Naive thymus-derived CD4-positive, alpha-beta T cell (primary cell): Measurements from ENCODE around the gene HOXB7. TPM values are rescaled to one million over a fixed set of nuclear protein-coding genes. Genes with fewer than 3 reads are reported as not detected.

Source experiments
- ATAC-seq: fragments of 150-1000 bp; cut with Tn5 transposase; 2 replicates; pipeline ENCODE4 v1.10.0; 2021; ENCODE audit warnings: mild to moderate bottlenecking, moderate library complexity
- CTCF ChIA-PET: fragments of 350-600 bp; sonication (Branson Sonifier 250); formaldehyde crosslinking; loops from one replicate; lab custom pipeline; 2021; ENCODE audit warnings: antibody characterized with exemption; lab: Charles Lee
- POLR2A ChIA-PET: fragments of 350-600 bp; sonication (Branson Sonifier 250); formaldehyde crosslinking; loops from one replicate; lab custom pipeline; 2021; ENCODE audit warnings: antibody characterized with exemption, inconsistent platforms; lab: Charles Lee
- DNase-seq, 9 donors: peaks; one replicate each; pipeline versions ENCODE4 v3.0.0 to v3.0.0-alpha.2; 2020 to 2022; ENCODE audit warnings: mixed read lengths in 1 of 9
- H3K27ac ChIP-seq: one replicate; pipeline ENCODE4 v1.7.0; 2013; ENCODE audit warnings: mild to moderate bottlenecking, low read depth, low read length, moderate library complexity
- H3K27me3 ChIP-seq, 2 donors: one replicate each; pipeline ENCODE4 v1.7.0; 2013; ENCODE audit warnings: low read length in 2 of 2, mild to moderate bottlenecking in 2 of 2, moderate library complexity in 2 of 2; ENCODE audit not compliant: control insufficient read depth in 2 of 2, insufficient read depth in 2 of 2
- H3K36me3 ChIP-seq, 3 experiments: 1 replicate in 2 of 3; 2 replicates in 1 of 3; pipeline ENCODE4 v1.7.0; 2013; ENCODE audit warnings: low read length in 3 of 3, mild to moderate bottlenecking in 3 of 3, moderate library complexity in 1 of 3; ENCODE audit not compliant: insufficient read depth in 3 of 3, control insufficient read depth in 2 of 3
- H3K4me1 ChIP-seq, 2 donors: one replicate each; pipeline ENCODE4 v1.7.0; 2013; ENCODE audit warnings: low read length in 2 of 2, mild to moderate bottlenecking in 2 of 2, moderate library complexity in 1 of 2; ENCODE audit not compliant: control insufficient read depth in 2 of 2, insufficient read depth in 2 of 2
- H3K4me3 ChIP-seq: 2 replicates; pipeline ENCODE4 v1.7.0; 2013; ENCODE audit warnings: mild to moderate bottlenecking, low read length
- H3K9me3 ChIP-seq, 3 experiments: 1 replicate in 2 of 3; 2 replicates in 1 of 3; pipeline ENCODE4 v1.7.0; 2013; ENCODE audit warnings: low read length in 3 of 3; ENCODE audit not compliant: control insufficient read depth in 2 of 3
- H3K27ac Mint-ChIP-seq, 9 donors: one replicate each; pipeline ENCODE4 v1.8.0; 2020 to 2022; ENCODE audit warnings: mixed read lengths in 9 of 9, mild to moderate bottlenecking in 8 of 9, moderate library complexity in 5 of 9, inconsistent platforms in 2 of 9
- H3K27me3 Mint-ChIP-seq, 5 donors: one replicate each; pipeline ENCODE4 v1.8.0; 2021 to 2022; ENCODE audit warnings: mixed read lengths in 5 of 5, mild to moderate bottlenecking in 1 of 5
- H3K36me3 Mint-ChIP-seq, 5 donors: one replicate each; pipeline ENCODE4 v1.8.0; 2020 to 2022; ENCODE audit warnings: mixed read lengths in 5 of 5, mild to moderate bottlenecking in 3 of 5, inconsistent platforms in 1 of 5
- H3K4me1 Mint-ChIP-seq, 7 donors: one replicate each; pipeline ENCODE4 v1.8.0; 2020 to 2022; ENCODE audit warnings: mixed read lengths in 7 of 7, mild to moderate bottlenecking in 3 of 7, inconsistent platforms in 1 of 7
- H3K4me3 Mint-ChIP-seq, 10 donors: one replicate each; pipeline ENCODE4 v1.8.0; 2020 to 2022; ENCODE audit warnings: mild to moderate bottlenecking in 10 of 10, mixed read lengths in 10 of 10, moderate library complexity in 6 of 10, inconsistent platforms in 2 of 10
- H3K9me3 Mint-ChIP-seq, 11 donors: one replicate each; pipeline ENCODE4 v1.8.0; 2020 to 2022; ENCODE audit warnings: mixed read lengths in 11 of 11, mild to moderate bottlenecking in 4 of 11, inconsistent platforms in 1 of 11, moderate library complexity in 1 of 11
- intact Hi-C, 2 donors: fragments of 100-400 bp; cut with micrococcal nuclease; formaldehyde crosslinking; loops; one replicate each; pipeline ENCODE4 v1.15.1; 2023
- polyA plus RNA-seq, 2 donors: library from polyadenylated mRNA; unstranded; fragments of 300-500 nt; fragmentation: Illumina TruSeq; gene quantifications; one replicate each; pipeline ENCODE4 v1.2.3, GENCODE V29; 2021
- total RNA-seq, 6 experiments: library from RNA in 5 of 6; stranded (reverse) in 5 of 6; gene quantifications; 1 replicate in 5 of 6; 2 replicates in 1 of 6; pipeline ENCODE4 v1.2.3 and lab custom pipeline; 2021 to 2026

The HOXB7 gene
- total and polyA plus RNA-seq, 7 experiments from 2014 or later, result 0.31 TPM; not detected in 6

DNA sequence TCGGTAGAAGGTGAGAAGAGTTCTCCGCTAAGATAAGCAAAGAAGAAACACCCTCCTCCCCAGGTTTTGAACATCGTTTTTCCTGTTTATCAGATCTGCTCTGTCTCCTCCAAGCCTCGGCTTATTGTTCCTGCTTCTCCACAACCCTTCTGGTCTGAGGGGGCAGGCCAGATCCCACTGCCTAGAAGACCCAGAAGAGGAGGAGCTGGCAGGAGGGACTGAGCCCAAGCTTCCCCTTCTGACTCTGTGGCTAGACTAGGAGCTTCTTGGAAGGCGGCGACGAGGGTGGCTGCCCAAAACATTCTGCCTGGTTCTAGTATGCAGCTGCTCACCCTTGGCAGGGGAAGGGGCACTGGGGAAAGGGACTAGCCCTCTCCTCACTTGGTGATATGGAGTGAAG is 12.1 kb downstream of the HOXB7 start:
- Mint-ChIP-seq H3K4me3 (peak overlapping the region; percentile 71 to 88 (median 82)), H3K27ac (no peak overlapping the region), H3K36me3 (peaks cover 0 to 3% (median 0%) of the 10 kb centered on the region in 5 donors), H3K9me3 (no peaks in the 10 kb centered on the region), H3K27me3 (peaks cover 92 to 96% (median 95%) of the 10 kb centered on the region in 5 donors), H3K4me1 (peaks cover 24 to 46% (median 43%) of the 10 kb centered on the region in 7 donors)
- H3K36me3 ChIP-seq, result no peaks in the 10 kb centered on the region
- no peaks in the 10 kb centered on the region for H3K9me3 ChIP-seq
- no peak overlapping the region for H3K27ac ChIP-seq
- no peak for ATAC-seq
- ChIA-PET CTCF (interaction anchor here (0.7 kb wide), 1 partner anchor 20 kb away, joined by 3 read pairs; no protein-coding TSS in a partner anchor), POLR2A (no interaction called here)
- no peak for DNase-seq
- H3K4me3 ChIP-seq, result no peak overlapping the region
- intact Hi-C loops, result loop anchor here in 1 of 2 donors (10.0 kb wide), 1 partner anchor 424 kb away; no protein-coding TSS in a partner anchor
- peaks cover 27 to 62% of the 10 kb centered on the region in 2 donors for H3K27me3 ChIP-seq
- H3K4me1 ChIP-seq, result peaks cover 25 to 29% of the 10 kb centered on the region in 2 donors

DNA sequence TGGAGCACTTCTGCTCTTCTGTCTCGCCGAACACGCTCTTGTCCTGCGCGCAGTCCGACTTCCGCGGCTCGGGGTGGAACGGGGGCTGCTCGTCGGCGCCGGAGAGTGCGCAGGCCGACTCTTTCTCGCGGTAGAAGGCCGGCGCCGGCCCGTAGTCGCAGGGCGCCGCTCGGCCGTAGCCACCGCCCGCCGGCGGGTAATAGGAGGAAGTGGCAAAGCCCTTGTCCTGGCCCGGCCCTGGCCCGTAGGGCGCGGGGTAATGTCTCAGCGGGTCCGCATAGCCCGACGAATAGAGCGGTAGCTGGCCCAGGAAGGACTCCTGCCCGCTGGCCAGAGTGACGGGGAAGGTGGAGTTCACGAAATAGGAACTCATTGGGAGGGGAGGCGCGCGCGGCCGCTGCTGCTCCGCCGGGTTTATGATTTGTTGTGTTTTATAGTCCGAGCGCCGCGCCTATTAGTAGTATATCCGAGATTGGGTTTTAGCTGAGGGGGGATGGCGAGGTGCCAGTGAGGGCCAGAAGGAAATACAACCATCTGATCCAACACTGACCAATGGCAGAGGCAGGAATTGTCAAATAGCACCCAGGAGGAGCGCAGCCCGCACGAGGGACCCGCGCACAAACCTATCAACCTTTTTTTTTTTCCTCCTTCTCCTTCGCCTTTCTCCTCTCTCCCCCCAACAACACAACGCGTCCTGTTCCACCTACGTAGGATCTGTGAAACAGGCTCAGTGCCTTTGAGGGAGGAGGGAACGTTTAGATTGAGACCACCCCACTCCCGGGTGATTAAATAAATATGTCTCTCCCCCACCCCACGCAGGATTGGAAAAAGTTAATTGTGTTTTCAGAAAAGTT is 12.8 kb downstream of the HOXB7 start:
- H3K27ac ChIP-seq, result no peak overlapping the region
- no peaks in the 10 kb centered on the region for H3K36me3 ChIP-seq
- H3K4me1 ChIP-seq, result peaks cover 31 to 33% of the 10 kb centered on the region in 2 donors
- H3K36me3 Mint-ChIP-seq, result peaks cover 0 to 3% (median 0%) of the 10 kb centered on the region in 5 donors
- intact Hi-C loops, result loop anchor here in 1 of 2 donors (10.0 kb wide), 1 partner anchor 423 kb away; no protein-coding TSS in a partner anchor
- H3K27me3 Mint-ChIP-seq, result peaks cover 92 to 96% (median 93%) of the 10 kb centered on the region in 5 donors
- H3K4me3 ChIP-seq, result peak overlapping the region; percentile 53
- H3K9me3 ChIP-seq, result no peaks in the 10 kb centered on the region
- H3K27ac Mint-ChIP-seq, result peak overlapping the region in 2 of 9 donors; percentile 60 to 62
- peaks cover 27 to 62% of the 10 kb centered on the region in 2 donors for H3K27me3 ChIP-seq
- ChIA-PET POLR2A (no interaction called here), CTCF (interaction anchor here (0.7 kb wide), 1 partner anchor 21 kb away, joined by 3 read pairs; no protein-coding TSS in a partner anchor)
- peaks cover 28 to 52% (median 44%) of the 10 kb centered on the region in 7 donors for H3K4me1 Mint-ChIP-seq
- ATAC-seq (peak; percentile 54), DNase-seq (peak in 1 of 9 donors; percentile 60)
- H3K4me3 Mint-ChIP-seq, result peak overlapping the region; percentile 71 to 88 (median 82)
- no peaks in the 10 kb centered on the region for H3K9me3 Mint-ChIP-seq

DNA sequence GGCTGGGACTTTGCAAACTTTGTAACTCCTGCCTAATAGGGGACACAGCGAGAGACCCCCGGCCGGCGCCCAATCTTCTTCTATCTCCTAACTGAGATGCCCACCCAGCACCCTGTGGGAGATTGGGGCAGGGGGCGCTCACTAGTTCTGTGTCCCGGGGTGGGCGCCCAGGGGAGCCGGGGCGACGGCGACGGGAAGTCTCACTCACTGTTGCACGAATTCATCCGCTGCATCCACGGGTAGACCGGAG is 13.4 kb downstream of the HOXB7 start:
- Histone ChIP-seq H3K9me3 (no peaks in the 10 kb centered on the region), H3K27me3 (peaks cover 27 to 62% of the 10 kb centered on the region in 2 donors), H3K4me1 (peaks cover 36 to 38% of the 10 kb centered on the region in 2 donors), H3K36me3 (no peaks in the 10 kb centered on the region), H3K27ac (no peak overlapping the region), H3K4me3 (peak overlapping the region; percentile 53)
- Mint-ChIP-seq H3K9me3 (no peaks in the 10 kb centered on the region), H3K27me3 (peaks cover 92 to 96% (median 93%) of the 10 kb centered on the region in 5 donors), H3K36me3 (peaks cover 0 to 3% (median 0%) of the 10 kb centered on the region in 5 donors), H3K4me3 (peak overlapping the region; percentile 71 to 88 (median 82)), H3K27ac (peak overlapping the region in 2 of 9 donors; percentile 4 to 50), H3K4me1 (peaks cover 34 to 56% (median 47%) of the 10 kb centered on the region in 7 donors)
- ChIA-PET POLR2A (no interaction called here), CTCF (no interaction called here)
- intact Hi-C loops, result loop anchor here in 1 of 2 donors (10.0 kb wide), 1 partner anchor 423 kb away; no protein-coding TSS in a partner anchor
- no peak for DNase-seq
- peak; percentile 2 for ATAC-seq

DNA sequence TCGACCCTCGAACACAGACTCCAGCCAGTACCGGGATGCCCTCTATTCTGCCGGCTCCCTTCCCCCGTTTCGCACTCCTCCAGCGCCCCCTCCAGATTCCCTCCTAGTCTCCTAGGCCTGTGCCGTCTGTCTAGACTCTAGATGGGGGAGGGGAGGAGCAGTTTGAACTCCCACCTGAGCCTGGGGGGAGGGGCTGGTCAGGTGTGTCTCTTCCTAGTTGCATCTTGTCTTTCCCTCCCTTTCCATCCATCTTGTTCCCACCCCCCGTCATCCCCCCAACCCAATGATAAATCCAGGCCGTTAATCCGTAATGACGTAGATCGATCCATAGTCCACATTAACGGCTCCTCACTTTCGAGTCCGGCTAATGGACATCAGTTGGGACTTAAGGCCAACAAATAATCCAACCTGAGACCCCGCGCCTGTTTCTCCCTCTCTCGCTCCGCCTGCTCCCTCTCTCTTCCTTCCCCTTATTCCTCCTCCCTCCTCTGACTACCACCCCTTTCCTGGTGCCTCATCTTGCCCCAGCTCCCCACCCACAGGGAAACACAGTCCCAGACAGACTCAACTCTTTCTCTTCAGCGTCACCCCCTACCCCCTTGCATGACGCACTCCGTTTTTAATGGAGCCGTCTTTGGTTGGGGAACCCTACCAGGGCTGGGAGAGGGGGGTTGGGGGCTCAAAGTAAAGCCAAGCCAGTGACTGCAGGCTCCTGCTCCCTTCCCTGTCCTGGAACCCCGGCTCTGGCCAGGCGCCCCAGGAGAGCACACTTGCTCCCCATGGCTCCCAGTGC is 13.9 kb downstream of the HOXB7 start:
- Histone ChIP-seq H3K36me3 (no peaks in the 10 kb centered on the region), H3K4me3 (peak overlapping the region; percentile 53), H3K9me3 (no peaks in the 10 kb centered on the region), H3K27ac (no peak overlapping the region), H3K4me1 (peaks cover 37 to 40% of the 10 kb centered on the region in 2 donors), H3K27me3 (peaks cover 24 to 62% of the 10 kb centered on the region in 2 donors)
- intact Hi-C loops, result loop anchor here (1.0 to 10.0 kb wide), 2 partner anchors 333 to 422 kb away; no protein-coding TSS in a partner anchor
- DNase-seq (no peak), ATAC-seq (no peak)
- Mint-ChIP-seq H3K4me1 (peaks cover 34 to 60% (median 46%) of the 10 kb centered on the region in 7 donors), H3K36me3 (peaks cover 0 to 3% (median 0%) of the 10 kb centered on the region in 5 donors), H3K9me3 (no peaks in the 10 kb centered on the region), H3K27ac (peak overlapping the region in 3 of 9 donors; percentile 31 to 46 (median 32)), H3K27me3 (peaks cover 92 to 97% (median 93%) of the 10 kb centered on the region in 5 donors), H3K4me3 (peak overlapping the region; percentile 71 to 90 (median 84))
- POLR2A ChIA-PET, result interaction anchor here (0.7 kb wide), 1 partner anchor 221 kb away, joined by 3 read pairs; no protein-coding TSS in a partner anchor
- CTCF ChIA-PET, result interaction anchor here (0.6 to 1.0 kb wide), 3 partner anchors 16 to 373 kb away, joined by 3 to 4 read pairs (median 3); no protein-coding TSS in a partner anchor

DNA sequence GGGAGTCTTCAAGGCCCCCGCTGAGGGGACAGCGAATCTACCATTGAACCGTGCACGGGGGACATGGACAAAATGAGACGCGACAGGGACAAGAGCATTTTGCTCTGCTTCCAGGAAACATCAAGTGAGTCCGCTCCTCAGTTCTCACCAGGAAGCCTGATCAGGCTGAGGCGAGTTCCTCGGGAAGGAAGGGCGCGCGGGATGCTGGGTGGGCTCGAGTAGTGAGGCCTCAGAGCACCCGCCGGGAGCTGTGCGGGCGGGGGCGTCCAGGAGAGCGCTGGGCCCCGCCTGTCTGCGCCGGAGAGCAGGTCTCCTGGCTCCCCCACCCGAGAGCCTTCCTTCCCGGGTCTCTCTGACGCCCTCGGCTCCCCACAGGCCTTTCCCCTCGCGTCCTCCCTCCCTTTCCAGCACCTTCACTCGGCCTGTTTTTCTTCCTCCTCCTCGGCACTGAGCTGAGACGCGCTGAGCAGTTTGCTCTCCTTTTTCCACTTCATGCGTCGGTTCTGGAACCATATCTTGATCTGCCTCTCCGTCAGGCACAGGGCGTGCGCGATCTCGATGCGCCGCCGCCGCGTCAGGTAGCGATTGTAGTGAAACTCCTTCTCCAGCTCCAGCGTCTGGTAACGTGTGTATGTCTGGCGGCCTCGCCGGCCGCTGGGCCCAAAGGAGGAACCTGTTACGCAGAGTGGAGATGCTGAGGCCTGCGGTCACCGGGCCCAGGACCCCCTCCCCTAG is 14.7 kb downstream of the HOXB7 start:
- no peaks in the 10 kb centered on the region for H3K36me3 ChIP-seq
- intact Hi-C loops, result loop anchor here (1.0 to 10.0 kb wide), 2 partner anchors 332 to 421 kb away; no protein-coding TSS in a partner anchor
- Mint-ChIP-seq H3K4me1 (peaks cover 34 to 68% (median 45%) of the 10 kb centered on the region in 7 donors), H3K36me3 (peaks cover 0 to 3% (median 0%) of the 10 kb centered on the region in 5 donors), H3K4me3 (peak overlapping the region; percentile 45 to 90 (median 82)), H3K9me3 (no peaks in the 10 kb centered on the region), H3K27ac (peak overlapping the region in 3 of 9 donors; percentile 31 to 46 (median 32)), H3K27me3 (peaks cover 92 to 97% (median 93%) of the 10 kb centered on the region in 5 donors)
- peaks cover 37 to 40% of the 10 kb centered on the region in 2 donors for H3K4me1 ChIP-seq
- POLR2A ChIA-PET, result interaction anchor here (0.5 to 0.7 kb wide), 2 partner anchors 52 to 221 kb away, joined by 3 read pairs; no protein-coding TSS in a partner anchor
- DNase-seq (peak in 1 of 9 donors; percentile 51), ATAC-seq (no peak)
- no peak overlapping the region for H3K27ac ChIP-seq
- CTCF ChIA-PET, result interaction anchor here (0.6 to 4.6 kb wide), 5 partner anchors 17 to 372 kb away, joined by 3 to 47 read pairs (median 3); no protein-coding TSS in a partner anchor
- peak overlapping the region; percentile 35 for H3K4me3 ChIP-seq
- H3K27me3 ChIP-seq, result peaks cover 18 to 60% of the 10 kb centered on the region in 2 donors
- H3K9me3 ChIP-seq, result no peaks in the 10 kb centered on the region
